DMS114 treated with DMSO at 0.1 percent for 48 hours (cell line): Measurements from ENCODE around the gene CEP72.
A peak's percentile ranks its signal among the peaks of the same experiment; 100 is the strongest.
"Not testable (repeated sequence)": the region's sequence is repeated elsewhere in the genome, so short reads cannot be mapped to it uniquely, and the experiment has no call there.

Source experiments
- DNase-seq: peaks from one replicate; lab custom pipeline; 2025; ENCODE audit not compliant: unreplicated experiment; lab: John Stamatoyannopoulos, UW

Gene CEP72

DNA sequence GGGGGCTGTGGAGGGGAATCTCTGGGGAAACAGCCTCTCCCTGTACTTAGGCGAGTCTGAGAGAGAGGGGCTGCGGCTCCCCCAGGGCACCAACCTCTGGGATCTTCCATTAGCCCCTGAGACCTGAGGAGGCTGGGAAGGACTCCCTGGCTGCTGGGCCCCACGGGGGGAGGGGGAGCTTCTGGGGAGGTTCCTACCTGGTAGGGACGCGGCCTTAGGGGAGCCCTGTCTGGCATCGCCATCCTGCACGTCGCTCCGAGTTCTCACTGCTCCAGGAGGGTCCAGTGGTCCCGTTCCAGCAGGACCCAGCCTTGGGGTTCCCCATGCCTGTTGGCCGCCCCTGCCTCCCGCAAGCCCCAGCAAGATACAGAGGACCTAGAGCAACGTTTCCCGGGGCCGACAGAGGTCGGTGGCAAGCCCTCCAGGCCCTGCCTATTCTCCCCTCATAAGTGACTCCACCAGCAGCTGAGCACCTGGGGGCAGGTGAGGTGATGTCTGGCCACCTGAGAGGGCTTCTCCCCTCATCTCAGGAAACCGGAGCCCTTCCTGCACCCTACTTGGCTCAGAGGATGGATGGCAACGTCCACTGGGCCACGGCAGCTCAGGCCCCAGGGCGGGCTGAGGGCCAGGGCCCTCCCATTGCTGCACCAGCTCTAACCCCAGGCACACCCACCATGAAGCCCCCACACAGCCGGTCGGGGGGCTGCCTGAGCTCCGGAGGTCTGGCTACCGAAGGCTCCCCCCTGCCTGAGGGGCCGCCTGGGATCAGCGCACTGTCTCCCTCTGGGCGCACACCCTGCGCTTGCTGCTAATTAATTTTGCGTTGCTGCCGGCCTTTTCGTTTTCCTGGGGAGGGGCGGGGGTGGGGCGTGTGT lies 58.5 kb downstream of the CEP72 start:
- DNase-seq, result no peak

DNA sequence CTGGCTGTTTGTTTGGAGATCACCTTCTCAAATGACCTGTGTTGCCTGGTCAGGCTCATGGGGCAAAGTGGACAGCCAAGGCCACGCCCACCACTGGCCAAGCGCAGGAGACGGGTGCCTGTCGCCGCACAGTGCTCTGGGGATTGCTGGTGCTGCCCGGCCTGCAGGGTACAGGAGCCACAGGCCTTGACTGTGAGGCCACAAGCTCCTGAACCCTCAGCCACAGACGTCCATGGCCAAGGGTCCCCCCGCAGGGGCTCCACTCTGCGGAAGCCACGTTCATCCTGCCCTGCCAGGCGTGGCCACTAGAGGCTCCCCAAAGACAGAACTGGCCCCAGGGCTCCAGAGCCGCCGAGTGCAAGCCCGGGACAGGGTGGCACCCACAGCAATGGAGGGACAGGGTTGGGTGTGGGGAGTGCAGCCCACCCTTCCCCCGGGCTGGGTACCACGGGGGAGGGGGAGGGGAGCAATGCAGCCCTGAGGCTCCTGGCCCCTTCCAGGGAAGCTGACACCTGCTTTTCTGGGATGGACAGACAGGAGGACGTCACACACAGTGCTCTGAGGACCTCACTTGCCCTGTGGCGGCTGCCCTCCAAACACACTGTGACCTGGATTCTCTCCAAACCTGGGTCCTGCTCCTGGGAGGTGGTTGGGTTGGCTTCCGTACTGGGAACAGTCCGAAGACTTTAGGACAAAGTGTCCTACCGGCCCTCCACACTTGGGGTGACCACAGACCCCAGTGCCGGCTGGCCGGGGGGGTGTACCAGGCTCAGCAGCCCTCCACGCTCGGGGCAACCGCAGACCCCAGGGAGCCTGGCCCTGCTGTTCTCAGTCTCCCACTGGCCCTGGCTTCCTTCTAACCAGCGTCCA lies 59.6 kb downstream of the CEP72 start:
- DNase-seq, result peak; percentile 45

DNA sequence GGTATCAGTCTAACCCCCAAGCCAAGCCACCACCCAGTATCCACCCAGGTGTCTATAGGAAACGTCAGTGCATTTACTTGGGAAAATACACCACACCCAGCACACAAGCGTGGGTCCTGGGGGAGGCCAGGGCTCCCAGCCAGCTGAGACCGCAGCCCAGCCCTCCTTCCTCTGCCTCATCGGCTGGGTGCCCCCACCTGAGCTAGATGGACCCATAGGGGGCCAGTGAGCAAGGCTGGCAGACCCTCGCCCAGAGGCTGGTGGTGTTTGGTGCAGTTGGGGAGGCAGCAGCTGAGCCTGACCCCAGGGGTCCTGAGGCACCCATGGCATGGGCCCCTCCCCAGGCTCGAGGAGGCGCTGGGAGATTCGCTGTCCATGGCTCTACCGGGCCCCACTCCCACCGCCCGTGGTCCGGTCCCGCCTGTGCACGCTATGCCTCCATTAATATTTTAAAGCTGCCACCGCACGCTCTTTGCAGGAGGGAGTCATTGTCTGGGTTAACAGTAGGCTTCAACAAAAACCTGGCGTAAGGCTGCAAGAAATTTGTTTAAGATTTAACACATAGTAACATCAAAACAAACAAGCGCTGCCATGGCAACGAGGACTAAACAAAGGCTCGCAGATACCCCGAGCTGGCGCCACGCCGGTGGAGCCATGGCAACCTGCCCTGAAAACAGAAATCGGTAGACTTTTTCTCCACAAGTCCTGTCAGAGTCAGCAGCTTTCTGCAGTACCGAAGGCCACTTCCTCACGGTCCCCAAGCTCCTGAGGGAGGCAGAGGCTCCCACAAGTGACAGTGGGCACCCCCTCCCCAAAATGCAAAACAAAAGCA lies 60.4 kb downstream of the CEP72 start:
- peak; percentile 30 for DNase-seq

- no peak for DNase-seq
Measured at GRCh38 chr5:673161-673830, 61.2 kb downstream of the CEP72 start.

DNA sequence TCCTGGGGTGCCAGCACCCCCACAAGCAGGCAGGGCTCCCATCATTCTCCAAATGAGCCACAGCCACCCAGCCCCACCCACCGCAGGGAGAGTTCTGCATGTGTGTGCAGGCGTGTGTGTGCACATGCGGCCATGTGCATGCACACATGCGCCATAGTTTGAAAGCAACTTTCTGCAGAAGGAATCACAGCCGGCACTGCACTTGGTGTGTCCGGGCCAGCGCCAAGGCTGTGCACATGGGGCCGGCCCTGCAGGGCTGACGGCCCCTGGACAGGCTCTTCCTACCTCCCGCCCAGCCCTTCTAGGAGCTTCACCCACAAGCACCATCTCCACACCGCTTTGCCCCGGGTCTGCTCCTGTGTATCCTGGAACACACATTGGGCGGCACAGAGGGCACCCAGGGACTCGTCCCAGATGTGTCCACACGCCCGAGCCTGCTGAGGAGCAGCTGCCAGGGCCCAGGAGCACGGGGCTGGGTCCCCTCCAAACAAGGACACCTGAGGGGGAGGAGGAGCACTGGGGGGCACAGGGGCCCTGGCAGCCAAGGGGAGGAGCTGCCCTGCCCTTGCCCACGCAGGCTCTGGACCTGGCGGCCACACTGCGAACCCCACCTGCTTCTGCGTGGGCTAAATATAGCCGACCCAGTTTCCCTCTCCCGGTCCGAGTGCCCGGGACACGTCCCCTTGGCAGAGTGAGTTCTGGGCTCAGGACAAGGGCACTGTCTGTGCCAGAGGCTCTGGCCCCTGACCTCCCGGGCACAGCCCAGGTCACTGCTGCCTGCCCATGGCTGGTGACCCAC lies 61.9 kb downstream of the CEP72 start:
- DNase-seq, result no peak

GRCh38 chr5:674630-675011 lies 62.5 kb downstream of the CEP72 start:
- DNase-seq, result no peak

DNA sequence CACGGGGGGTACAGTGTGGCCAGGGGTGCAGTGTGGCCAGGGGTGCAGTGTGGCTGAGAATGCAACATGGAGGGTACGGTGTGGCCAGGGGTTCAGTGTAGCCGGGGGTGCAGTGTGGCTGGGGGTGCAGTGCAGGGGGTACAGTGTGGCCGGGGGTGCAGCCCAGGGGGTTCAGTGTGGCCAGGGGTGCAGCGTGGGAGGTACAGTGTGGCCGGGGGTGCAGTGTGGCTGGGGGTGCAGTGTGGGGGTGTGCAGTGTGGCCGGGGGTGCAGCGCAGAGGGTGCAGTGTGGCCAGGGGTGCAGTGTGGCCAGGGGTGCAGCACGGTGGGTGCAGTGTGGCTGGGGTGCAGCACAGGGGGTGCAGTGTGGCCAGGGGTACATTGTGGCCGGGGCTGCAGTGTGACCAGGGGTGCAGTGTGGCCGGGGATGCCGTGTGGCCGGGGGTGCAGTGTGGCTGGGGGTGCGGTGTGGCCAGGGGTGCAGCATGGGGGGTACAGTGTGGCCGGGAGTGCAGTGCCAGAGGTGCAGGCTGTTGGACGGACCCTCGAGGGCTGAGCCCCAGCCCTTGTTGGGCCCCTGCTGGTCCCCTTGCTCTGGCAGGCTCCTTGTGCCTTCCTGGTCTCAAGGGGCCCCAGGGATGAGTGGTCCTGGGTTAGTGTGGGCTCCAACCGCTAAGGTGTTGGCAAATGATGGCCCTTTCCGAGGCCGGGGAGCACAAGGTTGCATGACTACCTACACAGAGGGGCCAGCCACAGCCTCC lies 63.2 kb downstream of the CEP72 start:
- DNase-seq, result no peak

DNA sequence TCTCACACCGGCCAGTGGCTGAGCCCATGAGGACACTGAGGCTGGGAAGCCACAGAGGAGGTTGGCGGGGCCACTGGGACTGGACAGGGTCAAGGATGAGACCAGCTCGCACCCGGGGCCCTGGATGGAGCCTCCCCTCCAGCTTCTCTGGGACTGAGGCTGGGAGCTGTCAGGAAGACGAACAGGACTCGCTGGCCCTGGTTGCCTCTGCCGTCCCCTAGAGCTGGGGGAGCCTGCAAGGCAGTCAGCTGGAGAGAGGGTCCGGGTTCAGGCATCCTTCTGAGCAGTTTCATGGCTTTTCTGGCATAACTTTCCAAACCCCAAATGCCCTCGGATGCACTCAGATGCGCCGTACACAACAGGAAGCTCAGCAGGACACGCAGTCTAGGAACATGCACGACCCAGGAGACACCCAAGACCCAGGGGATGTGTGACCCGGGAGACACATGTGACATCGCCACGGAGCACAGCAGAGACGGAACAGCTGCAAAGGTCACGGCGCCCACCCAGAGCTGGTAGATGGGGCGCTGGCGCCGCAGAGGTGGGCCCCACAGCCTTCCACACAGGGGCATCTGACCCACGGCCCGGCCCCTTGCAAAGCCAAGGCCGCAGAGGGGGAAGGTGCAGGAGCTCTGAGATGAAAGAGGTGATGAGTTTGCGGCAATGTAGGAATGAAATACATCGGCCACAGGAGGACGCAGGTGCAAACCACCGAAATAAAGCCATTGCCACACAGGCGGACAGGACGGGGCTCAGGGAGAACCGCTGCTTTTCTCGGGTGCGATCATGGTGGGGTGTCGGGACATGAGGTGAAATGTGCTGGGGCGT lies 63.9 kb downstream of the CEP72 start:
- no peak for DNase-seq

DNA sequence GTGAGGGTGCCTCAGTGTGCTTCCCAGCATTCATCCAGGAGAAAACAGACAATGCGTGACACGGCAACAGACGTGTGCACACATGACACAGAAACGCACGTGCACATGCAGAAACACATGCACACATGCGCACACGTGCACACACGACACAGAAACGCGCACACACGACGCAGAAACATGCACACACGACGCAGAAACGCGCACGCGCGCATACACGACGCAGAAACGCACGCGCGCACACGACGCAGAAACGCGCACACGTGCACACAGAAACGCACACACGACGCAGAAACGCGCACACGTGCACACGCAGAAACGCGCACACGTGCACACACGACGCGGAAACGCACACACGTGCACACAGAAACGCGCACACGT lies 64.5 kb downstream of the CEP72 start:
- DNase-seq, result no peak

DNA sequence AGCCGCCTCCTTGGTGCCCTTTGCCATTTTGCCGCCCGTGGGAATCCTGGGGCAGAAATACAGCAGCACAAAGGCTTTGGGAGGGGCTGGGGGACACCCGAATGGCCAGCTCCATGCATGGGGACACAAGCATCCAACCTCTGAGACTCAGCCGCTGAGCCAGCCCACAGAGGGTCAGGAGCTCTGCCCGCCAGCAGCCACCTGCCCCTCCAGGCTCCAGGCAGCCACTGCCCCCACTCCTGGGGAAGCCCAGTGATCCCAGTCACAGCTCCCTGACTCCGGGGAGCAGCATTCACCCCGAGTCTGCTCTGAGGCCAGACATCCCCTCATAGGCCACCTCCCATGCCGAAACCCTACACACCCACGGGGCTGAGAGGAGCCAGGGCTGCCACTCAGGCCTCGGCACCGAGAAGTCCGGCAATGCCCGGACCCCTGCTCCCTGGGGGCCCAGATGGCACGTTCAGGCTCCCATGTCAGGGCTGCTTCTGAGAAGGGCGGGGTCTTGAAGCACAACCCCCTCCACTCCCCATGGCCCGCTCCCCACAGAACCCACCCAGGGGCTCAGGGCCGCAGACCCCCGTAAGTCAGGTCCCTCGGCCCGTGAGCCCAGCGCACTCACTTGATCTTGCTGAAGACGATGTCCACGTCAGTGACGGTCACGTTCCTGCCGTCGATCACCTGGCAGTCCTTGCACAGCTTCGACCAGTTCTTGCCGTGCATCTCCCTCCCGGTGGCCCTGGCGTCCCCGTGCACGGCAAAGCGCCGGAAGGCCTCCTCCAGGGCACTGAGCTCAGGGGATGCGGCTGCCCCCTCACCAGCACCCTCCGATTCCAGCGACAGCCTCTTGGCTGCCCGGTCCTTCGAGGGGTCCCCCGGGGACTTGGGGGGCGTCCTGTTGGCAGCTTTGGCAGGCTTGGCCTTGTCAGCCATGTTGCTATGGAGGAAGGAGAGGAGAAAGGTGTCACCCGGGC lies 65.3 kb downstream of the CEP72 start:
- DNase-seq, result no peak

DNA sequence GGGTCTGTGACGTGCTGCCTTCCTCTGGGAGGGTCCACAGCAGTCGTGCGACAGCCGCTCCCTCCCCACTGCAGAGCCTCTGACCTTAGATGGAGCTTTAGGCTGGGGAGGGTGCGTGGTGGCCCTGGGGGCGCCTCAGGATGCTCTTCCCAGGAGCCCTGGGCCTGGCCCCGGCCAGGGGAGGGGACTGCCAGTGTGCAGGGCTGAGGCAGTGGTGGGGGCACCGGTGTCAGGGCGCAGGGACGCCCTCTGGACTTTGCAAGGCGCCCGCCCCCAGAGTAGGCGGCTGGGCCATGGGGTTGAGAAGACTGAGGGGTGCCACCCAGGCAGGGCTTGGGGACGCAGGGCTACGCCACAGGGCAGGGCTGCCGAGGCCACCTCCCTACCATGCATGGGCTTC lies 66.4 kb downstream of the CEP72 start:
- not testable (repeated sequence) for DNase-seq

- DNase-seq, result not testable (repeated sequence)
Measured at GRCh38 chr5:679166-679895, 67.2 kb downstream of the CEP72 start.

GRCh38 chr5:680118-680795 lies 68.1 kb downstream of the CEP72 start:
- not testable (repeated sequence) for DNase-seq

DNA sequence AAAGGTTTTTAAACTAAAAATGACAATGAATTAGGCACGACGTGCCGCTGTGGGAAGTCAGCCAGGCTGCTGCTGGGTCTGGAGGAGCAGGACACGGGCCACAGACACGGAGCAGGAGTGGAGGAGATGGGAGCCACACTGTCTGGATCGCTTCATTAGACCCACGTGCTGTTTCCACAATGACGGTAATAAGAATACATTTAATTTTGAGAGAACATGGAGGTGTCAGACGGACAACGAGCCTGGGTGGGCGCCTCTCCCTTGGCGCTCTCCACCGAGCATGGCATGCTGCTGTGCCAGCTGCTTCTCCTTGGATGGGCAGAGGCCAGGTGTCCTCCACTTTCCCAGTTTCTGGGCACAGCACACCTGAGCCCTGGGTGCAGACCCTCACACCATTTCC lies 68.7 kb downstream of the CEP72 start:
- DNase-seq, result not testable (repeated sequence)

- DNase-seq, result not testable (repeated sequence)
Measured at GRCh38 chr5:681317-682191, 69.4 kb downstream of the CEP72 start.
